ENCODE results near the gene BACE2. TPM values are rescaled to one million over a fixed set of nuclear protein-coding genes. Genes with fewer than 3 reads are reported as not detected.

The BACE2 gene
- total and polyA plus RNA-seq, 2 of the 4 experiments (the other 2 are of a cell fraction), result 17.0 to 35.5 TPM

GRCh38 chr21:41233916-41234315, 66.0 kb downstream of the BACE2 start:
- no peak overlapping the region for H4K91ac ChIP-seq (ENCODE audit: insufficient read depth, low read depth, low read length)
- no peaks in the 10 kb centered on the region for H3K9me3 ChIP-seq (ENCODE audit: control insufficient read depth, insufficient read depth, low read length)
- no peak overlapping the region for H2AK9ac ChIP-seq (replicated peaks; ENCODE audit: low read depth, low read length, poor library complexity)
- no peak for DNase-seq
- BruUV-seq (replicated peaks), result no TSS peak
- H3K9me1 ChIP-seq (ENCODE audit: insufficient read depth, low read length), result no peaks in the 10 kb centered on the region
- CTCF ChIA-PET, result no interaction called here
- POLR2A ChIA-PET (ENCODE audit: unreplicated experiment), result no interaction called here
- H3K9ac ChIP-seq (ENCODE audit: low read depth, low read length), result no peak overlapping the region
- no peak overlapping the region for H3K4me2 ChIP-seq (ENCODE audit: low read depth, low read length)
- H3K56ac ChIP-seq (ENCODE audit: extremely low read depth, insufficient read depth, low read length), result no peak overlapping the region
- no peak for ATAC-seq (ENCODE audit: low read depth)
- H2BK20ac ChIP-seq (ENCODE audit: low read depth, low read length), result no peak overlapping the region
- dilution Hi-C loops (cut with HindIII; ENCODE audit: low sequenced_read_pairs, unreplicated experiment), result no loop called here
- no peak overlapping the region for H4K5ac ChIP-seq (ENCODE audit: low read depth, low read length)
- no peaks in the 10 kb centered on the region for H3K27me3 ChIP-seq (ENCODE audit: control insufficient read depth, insufficient read depth, low read length)
- H3K23ac ChIP-seq (ENCODE audit: low read depth, low read length), result no peak overlapping the region
- no peak overlapping the region for H2BK5ac ChIP-seq (ENCODE audit: low read depth, low read length, poor library complexity, severe bottlenecking)
- no peak overlapping the region for H3K27ac ChIP-seq (ENCODE audit: insufficient read depth, low read length)
- no peak overlapping the region for H3K4ac ChIP-seq (ENCODE audit: low read depth, low read length)
- WGBS, 2 experiments (ENCODE audit: extremely low coverage in 2 of 2, insufficient read length in 1 of 2), result 100% methylated on average over 1 of the region's 6 CpGs; no CpG with 5 or more reads in 1 of the 2 experiments
- no peak for TF ChIP-seq MAFK (IDR thresholded peaks at IDR 0.05; ENCODE audit: low read depth, low read length)
- TF ChIP-seq FOS (IDR thresholded peaks at IDR 0.05; ENCODE audit: low read depth, low read length), result no peak
- no peak for TF ChIP-seq BHLHE40 (IDR thresholded peaks at IDR 0.05; ENCODE audit: low read depth, low read length)
- H3K4me3 ChIP-seq (ENCODE audit: insufficient read depth, low read depth, low read length), result no peak overlapping the region
- no peaks in the 10 kb centered on the region for H3K79me1 ChIP-seq (ENCODE audit: low read depth in 1 of 2, low read length in 2 of 2)
- no peaks in the 10 kb centered on the region for H4K20me1 ChIP-seq (ENCODE audit: insufficient read depth, low read length)
- peaks cover 5% of the 10 kb centered on the region; the same call in 1 of the 2 replicates for H3K36me3 ChIP-seq (ENCODE audit: control insufficient read depth, insufficient read depth, low read length)
- no peak overlapping the region for H2BK15ac ChIP-seq (ENCODE audit: low read depth, low read length)
- H3K4me1 ChIP-seq (ENCODE audit: control insufficient read depth, insufficient read depth, low read length), result no peaks in the 10 kb centered on the region
- H2AFZ ChIP-seq (replicated peaks; ENCODE audit: low read length, poor library complexity), result no peak overlapping the region
- intact Hi-C loops (cut with micrococcal nuclease), result no loop called here
- H2BK120ac ChIP-seq (ENCODE audit: low read depth, low read length), result no peak overlapping the region
- H2AK5ac ChIP-seq (ENCODE audit: low read depth, low read length), result no peak overlapping the region
- no peak overlapping the region for H3K18ac ChIP-seq (ENCODE audit: low read depth, low read length)
- in situ Hi-C loops (cut with MboI; ENCODE audit: low sequenced_read_pairs), result no loop called here
- H3K14ac ChIP-seq (replicated peaks; ENCODE audit: low read depth, low read length), result no peak overlapping the region
- no peak overlapping the region for H4K8ac ChIP-seq (ENCODE audit: low read depth in 2 of 2, low read length in 2 of 2)

All from IMR-90 (cell line).